HEK293 (cell line): ENCODE results near the gene PLD5.

ENCODE experiments used
- YY1 ChIP-seq: fragments of 450-650 bp; formaldehyde crosslinking; IDR thresholded peaks from 2 replicates; pipeline ENCODE4 v1.5.1; 2018; ENCODE audit warnings: missing biosample characterization, missing genetic modification characterization
- ZBTB8A ChIP-seq: fragments of 450-650 bp; formaldehyde crosslinking; IDR thresholded peaks from 2 replicates; pipeline ENCODE4 v1.5.1; 2016; ENCODE audit warnings: missing biosample characterization, missing genetic modification characterization
- ZNF184 ChIP-seq: fragments of 450-650 bp; IDR thresholded peaks from 2 replicates; pipeline ENCODE4 v1.5.1; 2018; ENCODE audit warnings: missing biosample characterization, mild to moderate bottlenecking, missing genetic modification characterization
- ZNF624 ChIP-seq: fragments of 450-650 bp; formaldehyde crosslinking; IDR thresholded peaks from 2 replicates; pipeline ENCODE4 v1.5.1; 2017; ENCODE audit warnings: missing biosample characterization, missing genetic modification characterization
- TF ChIP-seq, protein P1 (sequence below): fragments of 450-650 bp; formaldehyde crosslinking; IDR thresholded peaks from 2 replicates; pipeline ENCODE4 v1.5.1; 2016; ENCODE audit warnings: missing biosample characterization, missing genetic modification characterization
- TF ChIP-seq, protein P2 (sequence below): fragments of 450-650 bp; formaldehyde crosslinking; IDR thresholded peaks from 2 replicates; pipeline ENCODE4 v1.5.1; 2016; ENCODE audit warnings: missing biosample characterization, missing genetic modification characterization

DNA sequence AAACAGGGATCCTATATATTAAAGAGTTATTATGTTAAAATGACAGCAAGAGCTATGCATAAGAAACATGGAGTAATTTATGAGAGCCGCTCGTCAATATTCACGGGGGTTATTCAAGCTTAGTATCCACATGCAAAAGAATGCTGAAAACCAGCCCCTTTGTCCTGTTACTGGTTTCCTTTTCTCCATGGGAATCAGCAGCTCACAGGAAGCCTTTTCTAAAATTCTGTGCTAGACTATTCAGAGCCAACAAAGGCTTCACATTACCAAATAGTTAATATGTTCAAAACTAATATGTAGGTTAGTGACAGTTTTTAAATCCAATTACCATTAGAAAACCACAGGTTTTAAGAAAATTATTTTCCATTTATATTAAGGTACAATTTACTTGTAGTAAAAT is 300.0 kb downstream of the PLD5 start:
- TF ChIP-seq, protein P1, sequence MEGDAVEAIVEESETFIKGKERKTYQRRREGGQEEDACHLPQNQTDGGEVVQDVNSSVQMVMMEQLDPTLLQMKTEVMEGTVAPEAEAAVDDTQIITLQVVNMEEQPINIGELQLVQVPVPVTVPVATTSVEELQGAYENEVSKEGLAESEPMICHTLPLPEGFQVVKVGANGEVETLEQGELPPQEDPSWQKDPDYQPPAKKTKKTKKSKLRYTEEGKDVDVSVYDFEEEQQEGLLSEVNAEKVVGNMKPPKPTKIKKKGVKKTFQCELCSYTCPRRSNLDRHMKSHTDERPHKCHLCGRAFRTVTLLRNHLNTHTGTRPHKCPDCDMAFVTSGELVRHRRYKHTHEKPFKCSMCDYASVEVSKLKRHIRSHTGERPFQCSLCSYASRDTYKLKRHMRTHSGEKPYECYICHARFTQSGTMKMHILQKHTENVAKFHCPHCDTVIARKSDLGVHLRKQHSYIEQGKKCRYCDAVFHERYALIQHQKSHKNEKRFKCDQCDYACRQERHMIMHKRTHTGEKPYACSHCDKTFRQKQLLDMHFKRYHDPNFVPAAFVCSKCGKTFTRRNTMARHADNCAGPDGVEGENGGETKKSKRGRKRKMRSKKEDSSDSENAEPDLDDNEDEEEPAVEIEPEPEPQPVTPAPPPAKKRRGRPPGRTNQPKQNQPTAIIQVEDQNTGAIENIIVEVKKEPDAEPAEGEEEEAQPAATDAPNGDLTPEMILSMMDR (tag by site-specific recombination): no peak
- TF ChIP-seq ZNF184 (tag by site-specific recombination) (no peak), ZNF624 (tag by site-specific recombination) (no peak), YY1 (tag by site-specific recombination) (no peak), ZBTB8A (tag by site-specific recombination) (no peak)
- TF ChIP-seq, protein P2, sequence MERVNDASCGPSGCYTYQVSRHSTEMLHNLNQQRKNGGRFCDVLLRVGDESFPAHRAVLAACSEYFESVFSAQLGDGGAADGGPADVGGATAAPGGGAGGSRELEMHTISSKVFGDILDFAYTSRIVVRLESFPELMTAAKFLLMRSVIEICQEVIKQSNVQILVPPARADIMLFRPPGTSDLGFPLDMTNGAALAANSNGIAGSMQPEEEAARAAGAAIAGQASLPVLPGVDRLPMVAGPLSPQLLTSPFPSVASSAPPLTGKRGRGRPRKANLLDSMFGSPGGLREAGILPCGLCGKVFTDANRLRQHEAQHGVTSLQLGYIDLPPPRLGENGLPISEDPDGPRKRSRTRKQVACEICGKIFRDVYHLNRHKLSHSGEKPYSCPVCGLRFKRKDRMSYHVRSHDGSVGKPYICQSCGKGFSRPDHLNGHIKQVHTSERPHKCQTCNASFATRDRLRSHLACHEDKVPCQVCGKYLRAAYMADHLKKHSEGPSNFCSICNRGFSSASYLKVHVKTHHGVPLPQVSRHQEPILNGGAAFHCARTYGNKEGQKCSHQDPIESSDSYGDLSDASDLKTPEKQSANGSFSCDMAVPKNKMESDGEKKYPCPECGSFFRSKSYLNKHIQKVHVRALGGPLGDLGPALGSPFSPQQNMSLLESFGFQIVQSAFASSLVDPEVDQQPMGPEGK (tag by site-specific recombination): no peak
